Neural progenitor cell (in vitro differentiated cells): ENCODE results near the gene AMER2. TPM values are rescaled to one million over a fixed set of nuclear protein-coding genes. Genes with fewer than 3 reads are reported as not detected.

Source experiments
- DNase-seq: peaks from one replicate; pipeline ENCODE4 v3.0.0-alpha.2; 2016; ENCODE audit warnings: low spot score
- H2AFZ ChIP-seq: fragments of 200-600 bp; sonication (generic); replicated peaks from 2 replicates; pipeline ENCODE4 v1.6.1; 2016; ENCODE audit warnings: antibody characterized with exemption
- H3F3A ChIP-seq: fragments of 200-600 bp; sonication (generic); 2 replicates; pipeline ENCODE4 v1.6.1; 2016; ENCODE audit warnings: antibody characterized with exemption, low read depth
- H3K27ac ChIP-seq: fragments of 200-600 bp; sonication (generic); 2 replicates; pipeline ENCODE4 v1.5.1; 2016; ENCODE audit warnings: mild to moderate bottlenecking
- H3K27me3 ChIP-seq: fragments of 200-600 bp; sonication (generic); 2 replicates; pipeline ENCODE4 v1.6.1; 2016; ENCODE audit warnings: mild to moderate bottlenecking, moderate library complexity
- H3K36me3 ChIP-seq: fragments of 200-600 bp; sonication (generic); 2 replicates; pipeline ENCODE4 v1.5.1; 2016
- H3K4me1 ChIP-seq: fragments of 200-600 bp; sonication (generic); 2 replicates; pipeline ENCODE4 v1.6.1; 2016; ENCODE audit warnings: mixed run types
- H3K4me2 ChIP-seq: fragments of 200-600 bp; sonication (generic); 2 replicates; pipeline ENCODE4 v1.6.1; 2016
- H3K4me3 ChIP-seq: fragments of 200-600 bp; sonication (generic); 2 replicates; pipeline ENCODE4 v1.5.1; 2016
- H3K79me2 ChIP-seq: fragments of 200-600 bp; sonication (generic); 2 replicates; pipeline ENCODE4 v1.6.1; 2016; ENCODE audit warnings: low read depth
- H3K9ac ChIP-seq: fragments of 200-600 bp; sonication (generic); 2 replicates; pipeline ENCODE4 v1.6.1; 2016
- H3K9me3 ChIP-seq: fragments of 200-600 bp; sonication (generic); 2 replicates; pipeline ENCODE4 v1.5.1; 2016; ENCODE audit warnings: low read depth
- H4K20me1 ChIP-seq: fragments of 200-600 bp; sonication (generic); 2 replicates; pipeline ENCODE4 v1.6.1; 2016; ENCODE audit warnings: low read depth
- H3K27ac Mint-ChIP-seq: 3 replicates; pipeline ENCODE4 v1.8.0; 2021; ENCODE audit warnings: mixed read lengths
- H3K27me3 Mint-ChIP-seq: 2 replicates; pipeline ENCODE4 v1.8.0; 2022; ENCODE audit warnings: low read depth, mild to moderate bottlenecking, inconsistent platforms, moderate library complexity, mixed read lengths; ENCODE audit not compliant: insufficient read depth
- H3K36me3 Mint-ChIP-seq: 3 replicates; pipeline ENCODE4 v1.8.0; 2021; ENCODE audit warnings: mixed read lengths
- H3K4me1 Mint-ChIP-seq: 3 replicates; pipeline ENCODE4 v1.8.0; 2021; ENCODE audit warnings: mixed read lengths
- H3K4me3 Mint-ChIP-seq: 3 replicates; pipeline ENCODE4 v1.8.0; 2021; ENCODE audit warnings: mild to moderate bottlenecking, moderate library complexity, mixed read lengths
- H3K9me3 Mint-ChIP-seq: 3 replicates; pipeline ENCODE4 v1.8.0; 2020; ENCODE audit warnings: mixed read lengths
- CTCF ChIP-seq: fragments of 200-600 bp; sonication (generic); IDR thresholded peaks from 2 replicates; pipeline ENCODE4 v1.5.1; 2017; ENCODE audit warnings: antibody characterized with exemption, mild to moderate bottlenecking
- EZH2 ChIP-seq: fragments of 200-600 bp; sonication (generic); IDR thresholded peaks from 2 replicates; pipeline ENCODE4 v1.6.1; 2017; ENCODE audit warnings: antibody characterized with exemption, mild to moderate bottlenecking, moderate library complexity
- EZH2phosphoT487 ChIP-seq: fragments of 200-600 bp; sonication (generic); IDR thresholded peaks from 2 replicates; pipeline ENCODE4 v1.6.1; 2017; ENCODE audit warnings: antibody characterized with exemption
- total RNA-seq: library from RNA; depleted of rRNA; stranded (reverse); fragments of >200 nt; gene quantifications from 2 replicates; pipeline ENCODE4 v1.2.3, GENCODE V29; 2015; ENCODE audit warnings: low replicate concordance

The AMER2 gene
- total RNA-seq, 1 donor from 2014 or later, result not detected

- Histone ChIP-seq H3K79me2 (no peaks in the 10 kb centered on the region), H3K27me3 (no peaks in the 10 kb centered on the region), H3K4me1 (no peaks in the 10 kb centered on the region), H3K4me2 (no peak overlapping the region), H3K27ac (no peak overlapping the region), H3K36me3 (no peaks in the 10 kb centered on the region), H3K9me3 (peaks cover 5% of the 10 kb centered on the region), H4K20me1 (no peaks in the 10 kb centered on the region), H3K4me3 (no peak overlapping the region), H3F3A (no peaks in the 10 kb centered on the region), H2AFZ (no peak overlapping the region), H3K9ac (no peak overlapping the region)
- Mint-ChIP-seq H3K36me3 (peaks cover 3% of the 10 kb centered on the region), H3K27me3 (peaks cover 8% of the 10 kb centered on the region), H3K27ac (no peak overlapping the region), H3K4me1 (peaks cover 26% of the 10 kb centered on the region), H3K4me3 (no peak overlapping the region), H3K9me3 (peaks cover 9% of the 10 kb centered on the region)
- no peak for TF ChIP-seq CTCF
- TF ChIP-seq EZH2phosphoT487, result no peak
- TF ChIP-seq EZH2, result no peak
- no peak for DNase-seq
Observed at GRCh38 chr13:25118378-25118905, 53.6 kb downstream of the AMER2 start.

DNA sequence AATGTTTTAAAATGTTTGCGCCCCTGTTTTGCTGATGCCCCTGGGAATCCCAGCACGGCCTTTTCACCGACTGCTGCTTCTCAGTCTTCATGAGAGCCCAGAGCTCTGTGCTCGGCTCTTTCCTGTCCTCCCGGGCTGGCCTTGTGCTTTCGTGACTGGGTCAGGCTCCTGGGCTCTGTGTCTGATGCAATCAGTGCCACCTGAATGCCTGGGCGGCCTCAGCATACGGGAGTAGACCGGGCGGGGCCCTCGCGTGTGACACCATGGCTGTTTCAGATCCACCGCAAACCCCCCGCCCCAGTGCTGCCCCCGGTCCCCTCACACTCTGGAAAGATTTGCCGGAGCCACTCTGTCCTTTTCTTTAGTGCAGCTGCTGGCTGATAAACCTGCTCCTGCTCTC, 54.8 kb downstream of the AMER2 start:
- Histone ChIP-seq H3K4me2 (no peak overlapping the region), H3K4me1 (no peaks in the 10 kb centered on the region), H3K27me3 (no peaks in the 10 kb centered on the region), H3K27ac (no peak overlapping the region), H2AFZ (no peak overlapping the region), H3K4me3 (no peak overlapping the region), H3K79me2 (no peaks in the 10 kb centered on the region), H3K36me3 (no peaks in the 10 kb centered on the region), H3K9ac (no peak overlapping the region), H3F3A (no peaks in the 10 kb centered on the region), H3K9me3 (no peaks in the 10 kb centered on the region), H4K20me1 (no peaks in the 10 kb centered on the region)
- peaks cover 6% of the 10 kb centered on the region for H3K9me3 Mint-ChIP-seq
- peaks cover 3% of the 10 kb centered on the region for H3K36me3 Mint-ChIP-seq
- no peak for DNase-seq
- peaks cover 8% of the 10 kb centered on the region for H3K27me3 Mint-ChIP-seq
- H3K27ac Mint-ChIP-seq, result no peak overlapping the region
- peaks cover 26% of the 10 kb centered on the region for H3K4me1 Mint-ChIP-seq
- no peak overlapping the region for H3K4me3 Mint-ChIP-seq
- TF ChIP-seq EZH2 (no peak), EZH2phosphoT487 (no peak), CTCF (no peak)

- Histone ChIP-seq H3K79me2 (no peaks in the 10 kb centered on the region), H4K20me1 (no peaks in the 10 kb centered on the region), H3K4me2 (no peak overlapping the region), H3K4me1 (no peaks in the 10 kb centered on the region), H3K27me3 (no peaks in the 10 kb centered on the region), H3K36me3 (no peaks in the 10 kb centered on the region), H3K9ac (no peak overlapping the region), H2AFZ (no peak overlapping the region), H3K4me3 (no peak overlapping the region), H3F3A (no peaks in the 10 kb centered on the region), H3K9me3 (no peaks in the 10 kb centered on the region), H3K27ac (no peak overlapping the region)
- TF ChIP-seq EZH2 (no peak), CTCF (no peak), EZH2phosphoT487 (no peak)
- Mint-ChIP-seq H3K36me3 (no peaks in the 10 kb centered on the region), H3K27me3 (peaks cover 6% of the 10 kb centered on the region), H3K4me3 (no peak overlapping the region), H3K27ac (no peak overlapping the region), H3K9me3 (no peaks in the 10 kb centered on the region), H3K4me1 (peaks cover 30% of the 10 kb centered on the region)
- no peak for DNase-seq
Observed at GRCh38 chr13:25116044-25116443, 56.0 kb downstream of the AMER2 start.
